Tibial nerve (tissue), 4 donors: ENCODE measurements around the gene TEX38.

Experiments
- EP300 ChIP-seq, 2 donors: sonication (generic); formaldehyde crosslinking; IDR thresholded peaks; one replicate each; pipeline ENCODE4 v1.6.1; 2017; ENCODE audit warnings: antibody characterized with exemption in 2 of 2, mild to moderate bottlenecking in 1 of 2
- POLR2A ChIP-seq, 2 donors: fragments of 450-650 bp; IDR thresholded peaks; one replicate each; pipeline ENCODE4 v1.6.1; 2017; ENCODE audit warnings: antibody characterized with exemption in 2 of 2, mild to moderate bottlenecking in 2 of 2, moderate library complexity in 2 of 2
- TF ChIP-seq, protein P1 (sequence below), 5 experiments: fragments of 200-600 bp in 3 of 5; fragments of 450-650 bp in 2 of 5; sonication (generic) in 3 of 5; IDR thresholded peaks; one replicate each; pipeline ENCODE4 v1.5.1; 2016 to 2019; ENCODE audit warnings: antibody characterized with exemption in 5 of 5, mild to moderate bottlenecking in 3 of 5, moderate library complexity in 2 of 5

GRCh38 chr1:46646331-46646730 lies 25.3 kb upstream of the TEX38 start:
- TF ChIP-seq POLR2A (IDR thresholded peaks at IDR 0.05): no peak
- TF ChIP-seq, protein P1, sequence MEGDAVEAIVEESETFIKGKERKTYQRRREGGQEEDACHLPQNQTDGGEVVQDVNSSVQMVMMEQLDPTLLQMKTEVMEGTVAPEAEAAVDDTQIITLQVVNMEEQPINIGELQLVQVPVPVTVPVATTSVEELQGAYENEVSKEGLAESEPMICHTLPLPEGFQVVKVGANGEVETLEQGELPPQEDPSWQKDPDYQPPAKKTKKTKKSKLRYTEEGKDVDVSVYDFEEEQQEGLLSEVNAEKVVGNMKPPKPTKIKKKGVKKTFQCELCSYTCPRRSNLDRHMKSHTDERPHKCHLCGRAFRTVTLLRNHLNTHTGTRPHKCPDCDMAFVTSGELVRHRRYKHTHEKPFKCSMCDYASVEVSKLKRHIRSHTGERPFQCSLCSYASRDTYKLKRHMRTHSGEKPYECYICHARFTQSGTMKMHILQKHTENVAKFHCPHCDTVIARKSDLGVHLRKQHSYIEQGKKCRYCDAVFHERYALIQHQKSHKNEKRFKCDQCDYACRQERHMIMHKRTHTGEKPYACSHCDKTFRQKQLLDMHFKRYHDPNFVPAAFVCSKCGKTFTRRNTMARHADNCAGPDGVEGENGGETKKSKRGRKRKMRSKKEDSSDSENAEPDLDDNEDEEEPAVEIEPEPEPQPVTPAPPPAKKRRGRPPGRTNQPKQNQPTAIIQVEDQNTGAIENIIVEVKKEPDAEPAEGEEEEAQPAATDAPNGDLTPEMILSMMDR (IDR thresholded peaks at IDR 0.05): no peak
- no peak for TF ChIP-seq EP300 (IDR thresholded peaks at IDR 0.05)
